HG03342 (cell line): Measurements from ENCODE around the gene TAP1.
A peak's percentile ranks its signal among the peaks of the same experiment; 100 is the strongest.

Source experiments
- ATAC-seq: cut with Tn5 transposase; IDR thresholded peaks from one replicate; pipeline ENCODE4 v1.9.1; 2021; ENCODE audit warnings: mild to moderate bottlenecking, moderate library complexity; ENCODE audit not compliant: unreplicated experiment

TAP1 gene

DNA sequence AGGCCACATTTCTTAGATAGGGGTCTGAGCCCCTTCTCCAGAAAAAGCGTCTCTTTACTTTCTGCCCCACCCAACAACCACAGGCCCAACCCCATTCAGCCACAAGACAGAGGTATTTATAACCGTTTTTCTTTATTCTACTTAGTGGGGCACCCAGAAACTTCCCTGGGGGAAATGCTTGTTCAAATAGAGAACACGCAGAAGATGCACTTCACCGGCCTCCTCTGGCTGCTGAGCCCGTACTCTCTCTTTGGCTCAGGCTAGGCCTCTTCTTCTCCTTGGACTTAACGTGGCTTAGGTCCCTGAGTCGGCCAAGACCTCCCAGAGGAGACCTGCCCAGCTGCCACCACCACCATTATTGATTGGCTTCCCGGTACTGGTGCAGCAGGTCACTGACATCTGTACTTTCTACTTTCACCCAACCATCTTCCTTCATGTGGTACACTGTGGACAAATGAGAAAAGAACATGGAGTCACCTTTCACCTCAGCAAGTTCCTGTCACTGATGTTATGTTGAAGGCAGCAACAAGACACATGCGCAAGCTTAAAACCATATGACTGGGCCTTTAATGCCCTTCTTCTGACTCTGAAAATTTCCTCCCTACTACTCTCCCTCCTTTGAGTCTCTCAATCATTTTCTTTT is 12.8 kb downstream of the TAP1 start:
- ATAC-seq = no peak

DNA sequence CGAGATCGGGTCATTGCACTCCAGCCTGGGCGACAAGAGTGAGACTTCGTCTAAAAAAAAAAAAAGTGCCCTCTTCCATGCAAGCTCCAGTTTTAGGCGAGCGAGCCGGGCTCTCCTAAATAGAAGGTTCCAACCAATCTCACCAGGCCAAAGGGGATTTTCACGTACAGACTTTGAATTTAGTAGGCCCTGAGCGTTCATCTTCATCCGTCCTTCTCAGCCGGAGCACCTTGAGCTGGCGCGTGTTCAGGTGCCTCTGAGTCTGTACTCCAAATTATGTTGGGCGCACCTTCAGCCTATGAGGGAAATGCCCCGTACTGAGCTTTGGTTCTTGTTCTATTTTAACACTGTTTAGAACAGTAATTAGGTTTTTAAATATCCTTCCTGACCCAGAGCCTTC is 14.1 kb downstream of the TAP1 start:
- ATAC-seq = no peak

DNA sequence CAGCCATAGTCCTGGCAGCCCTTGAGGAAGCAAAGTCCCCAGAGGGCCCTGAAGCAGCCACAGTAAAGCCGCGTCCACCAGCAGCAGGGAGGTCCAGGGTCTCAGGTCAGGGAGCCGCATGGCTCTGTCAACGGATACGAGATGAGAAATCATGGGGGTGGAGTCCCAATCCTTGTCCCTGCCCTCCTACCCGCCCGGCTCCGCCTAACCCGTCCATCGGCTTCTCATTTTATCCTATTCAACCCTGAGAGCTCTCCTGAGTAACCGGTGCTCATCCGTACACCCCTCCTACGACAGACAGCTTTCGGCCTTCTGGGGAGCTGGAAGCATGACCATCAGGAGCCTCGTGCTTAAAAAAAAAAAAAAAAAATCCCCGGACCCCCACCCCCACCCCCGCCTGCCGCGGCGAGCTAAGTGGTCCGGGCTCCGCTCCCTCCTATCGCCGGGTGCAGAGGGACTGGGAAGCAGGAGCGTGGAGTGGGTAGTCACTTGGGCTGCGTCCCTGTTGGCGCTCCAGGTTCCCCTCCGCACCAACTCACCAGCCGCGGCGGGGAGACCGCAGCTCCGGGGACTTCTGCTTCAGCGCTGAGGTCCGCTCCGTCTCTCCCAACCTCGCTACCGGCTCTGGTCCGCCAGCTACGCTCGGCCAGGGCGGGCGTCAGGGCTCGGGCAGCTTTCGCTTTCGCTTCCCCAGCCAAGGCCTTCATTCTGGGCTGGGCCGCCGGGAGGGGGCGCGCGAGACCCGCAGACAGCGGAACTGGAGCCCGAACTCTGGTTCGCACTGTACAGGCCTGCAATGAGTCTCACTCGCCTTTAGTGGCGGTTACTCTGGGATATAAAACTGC is 15.2 kb downstream of the TAP1 start, which contains the start of gene TAP2:
Gene TAP2 (minus strand): TSS at position 626 of the 845 bp plus-strand sequence. CDS start 506 bp downstream, at position 120.
- peak; percentile 73 for ATAC-seq

DNA sequence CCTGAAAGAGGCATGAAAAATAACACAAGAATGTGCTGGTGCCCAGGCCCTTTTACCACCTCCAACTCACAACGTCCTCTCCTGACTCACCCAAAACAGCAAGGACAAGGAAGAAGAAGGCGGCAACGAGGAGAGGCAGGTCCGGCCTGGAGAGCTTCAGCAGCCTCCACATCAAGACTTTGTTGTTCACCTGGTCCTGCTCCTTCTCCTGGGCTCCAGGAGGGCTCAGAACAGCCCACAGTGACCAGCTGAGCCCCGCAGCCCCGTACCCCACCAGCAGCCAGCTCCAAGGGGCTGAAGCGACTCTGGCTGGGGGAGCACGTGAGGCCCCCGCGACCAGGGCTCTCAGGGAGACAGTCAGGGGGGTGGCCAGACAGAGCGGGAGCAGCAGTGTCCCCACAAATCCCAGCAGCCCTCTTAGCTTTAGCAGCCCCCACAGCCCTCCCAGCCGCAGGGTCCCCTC is 15.8 kb downstream of the TAP1 start:
- ATAC-seq = no peak

DNA sequence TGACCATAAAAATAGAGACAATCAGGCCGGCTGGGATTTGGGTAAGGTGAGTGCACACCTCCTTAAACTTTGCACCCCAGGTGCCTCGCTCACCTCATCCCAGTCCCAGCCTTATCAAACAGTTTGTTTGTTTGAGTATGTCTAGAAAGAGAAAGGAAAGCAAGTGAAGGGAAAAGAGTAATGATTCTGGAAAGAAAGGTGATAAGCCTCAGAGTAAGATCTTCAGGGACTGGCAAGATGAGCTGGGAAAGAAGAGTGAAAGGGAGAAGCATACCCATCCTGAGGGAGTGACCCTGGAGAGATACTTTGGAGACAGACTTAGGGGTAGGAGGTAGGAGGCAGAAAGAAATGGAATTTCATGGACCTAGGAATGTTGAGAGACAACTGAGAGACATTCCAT is 16.6 kb downstream of the TAP1 start:
- ATAC-seq = no peak

DNA sequence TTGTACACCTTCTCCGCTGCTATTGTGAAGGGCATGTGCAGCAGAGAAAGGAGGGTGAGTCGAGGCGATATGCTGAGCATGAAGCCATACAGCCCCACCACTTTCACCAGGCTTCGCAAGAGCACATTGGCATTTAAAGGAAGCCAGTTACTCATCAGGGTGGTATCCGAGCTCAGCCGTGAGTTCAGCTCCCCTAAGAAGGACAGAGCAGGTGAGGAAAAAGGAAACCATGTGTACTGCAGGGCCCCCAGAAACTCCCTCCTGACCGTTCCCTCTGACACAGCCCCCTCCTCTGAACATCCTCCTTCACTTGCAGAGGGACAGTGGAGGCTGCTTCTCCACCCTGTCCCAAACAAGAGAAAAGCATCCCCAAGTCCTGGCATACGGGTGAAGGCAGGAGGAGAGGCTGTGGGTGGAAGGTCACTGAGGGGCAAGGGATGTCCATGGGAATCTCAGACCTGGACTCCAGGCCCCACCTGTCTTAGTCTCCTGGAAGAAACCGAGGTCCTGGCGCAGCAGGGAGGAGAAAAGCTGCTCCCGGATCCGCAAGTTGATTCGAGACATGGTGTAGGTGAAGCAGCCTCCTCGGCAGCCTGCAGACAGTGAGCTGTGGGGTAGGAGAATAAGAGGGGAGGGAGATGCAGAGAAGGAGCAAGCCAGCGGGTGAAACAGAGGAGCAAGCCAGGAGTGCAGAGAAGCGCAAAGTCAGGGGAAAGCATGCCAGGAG is 18.2 kb downstream of the TAP1 start:
- no peak for ATAC-seq

DNA sequence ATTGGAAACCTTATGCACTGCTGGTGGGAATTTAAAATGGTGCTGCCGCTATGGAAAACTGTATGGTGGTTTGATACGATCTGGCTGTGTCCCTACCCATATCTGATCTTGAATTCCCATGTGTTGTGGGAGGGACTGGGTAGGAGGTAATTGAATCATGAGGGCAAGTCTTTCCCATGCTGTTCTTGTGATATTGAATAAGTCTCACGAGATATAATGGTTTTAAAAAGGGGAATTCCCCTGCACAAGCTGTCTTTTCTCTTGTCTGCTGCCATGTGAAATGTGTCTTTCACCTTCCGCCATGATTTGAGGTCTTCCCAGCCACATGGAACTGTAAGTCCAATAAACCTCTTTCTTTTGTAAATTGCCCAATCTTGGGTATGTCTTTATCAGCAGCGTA is 19.8 kb downstream of the TAP1 start:
- ATAC-seq = no peak

DNA sequence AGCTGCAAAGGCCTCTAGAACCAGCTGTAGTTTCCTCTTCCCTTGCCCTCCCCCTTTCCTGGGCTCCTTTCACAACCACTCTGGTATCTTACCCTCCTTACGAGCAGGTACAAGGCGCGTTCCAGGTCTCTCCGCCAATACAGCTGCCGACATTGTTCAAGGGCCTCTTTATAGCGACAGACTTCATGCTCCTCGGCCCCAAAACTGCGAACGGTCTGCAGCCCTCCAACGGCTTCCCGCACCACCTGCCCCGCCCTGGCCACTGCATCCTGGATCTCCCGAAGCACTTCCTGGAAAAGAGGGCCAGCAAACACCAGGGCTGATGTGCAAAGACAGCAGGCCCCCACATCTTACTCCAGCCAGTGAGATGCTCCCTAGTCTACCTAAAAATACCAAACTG is 21.0 kb downstream of the TAP1 start:
- ATAC-seq = no peak

DNA sequence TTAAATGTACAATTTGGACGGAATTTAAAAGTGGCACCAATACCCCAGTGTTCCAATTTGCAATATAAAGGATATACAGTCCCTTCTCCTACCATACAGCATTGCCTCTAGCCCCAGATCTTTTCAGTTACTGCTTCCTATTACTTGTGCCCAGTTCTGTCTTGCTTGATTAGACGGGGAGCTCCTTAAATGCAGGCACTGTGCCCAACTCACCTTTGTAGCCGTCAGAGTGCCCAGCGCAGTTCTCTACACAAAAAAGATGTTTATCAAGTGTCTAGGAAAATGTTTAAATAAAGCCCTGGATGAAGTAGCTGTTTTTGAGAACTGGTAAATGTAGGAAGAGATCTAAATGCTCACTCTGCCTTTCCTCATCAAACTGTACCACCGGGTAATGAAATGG is 22.6 kb downstream of the TAP1 start:
- ATAC-seq = no peak

DNA sequence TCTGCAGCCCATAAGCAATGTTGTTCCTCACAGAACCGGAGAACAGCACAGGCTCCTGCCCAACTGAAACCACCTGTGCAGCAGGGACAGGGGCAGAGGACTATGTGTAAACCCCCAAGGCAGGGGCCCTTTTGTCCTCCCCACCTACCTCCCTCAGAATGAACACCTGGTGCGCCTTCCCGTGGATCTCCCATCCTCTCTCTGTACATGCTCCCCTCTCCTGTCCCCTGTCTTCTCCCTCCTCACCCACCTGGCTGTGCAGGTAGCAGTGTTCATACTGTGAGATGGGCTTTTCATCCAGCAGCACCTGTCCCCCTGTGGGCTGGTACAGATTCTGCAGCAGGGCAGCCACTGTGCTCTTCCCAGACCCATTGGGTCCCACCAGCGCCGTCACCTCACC is 23.5 kb downstream of the TAP1 start:
- no peak for ATAC-seq

DNA sequence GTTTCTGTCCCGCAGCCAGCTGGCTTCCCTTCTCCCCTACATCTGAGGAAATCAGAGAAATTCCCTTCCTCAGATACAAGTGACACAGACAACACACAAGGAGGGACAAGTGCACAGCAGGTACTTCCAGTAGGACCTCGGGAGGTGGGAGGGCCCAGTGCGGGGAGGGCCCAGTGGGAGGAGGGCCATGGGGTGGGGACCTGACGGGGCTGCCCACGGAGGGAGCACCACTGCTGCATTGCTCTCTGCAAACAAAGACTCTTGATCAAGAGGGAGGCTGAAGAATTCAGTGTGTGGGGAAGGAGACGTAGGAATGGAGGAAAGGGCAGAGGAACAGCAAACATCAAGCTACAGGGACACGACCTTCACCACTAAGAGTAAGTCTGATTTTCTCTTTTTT is 24.0 kb downstream of the TAP1 start:
- no peak for ATAC-seq

DNA sequence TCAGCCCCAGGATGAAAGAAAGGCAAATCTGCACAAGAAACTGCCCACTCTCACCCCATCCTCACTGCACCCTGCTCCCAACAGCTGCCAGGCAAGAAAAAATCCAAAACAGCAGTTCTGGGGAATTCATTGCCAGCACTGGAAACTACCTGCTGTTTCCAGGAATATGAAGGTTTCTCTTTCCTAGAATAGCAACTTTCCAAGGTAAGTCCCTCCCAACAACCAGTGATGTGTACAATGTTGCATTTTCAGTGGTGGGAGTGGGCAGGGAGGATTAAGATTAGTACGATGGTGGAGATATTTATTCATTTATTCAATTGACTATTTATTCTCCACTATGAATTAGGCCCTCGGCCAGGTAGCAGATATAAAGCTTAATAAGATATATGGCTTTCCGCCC is 26.5 kb downstream of the TAP1 start:
- ATAC-seq = no peak

DNA sequence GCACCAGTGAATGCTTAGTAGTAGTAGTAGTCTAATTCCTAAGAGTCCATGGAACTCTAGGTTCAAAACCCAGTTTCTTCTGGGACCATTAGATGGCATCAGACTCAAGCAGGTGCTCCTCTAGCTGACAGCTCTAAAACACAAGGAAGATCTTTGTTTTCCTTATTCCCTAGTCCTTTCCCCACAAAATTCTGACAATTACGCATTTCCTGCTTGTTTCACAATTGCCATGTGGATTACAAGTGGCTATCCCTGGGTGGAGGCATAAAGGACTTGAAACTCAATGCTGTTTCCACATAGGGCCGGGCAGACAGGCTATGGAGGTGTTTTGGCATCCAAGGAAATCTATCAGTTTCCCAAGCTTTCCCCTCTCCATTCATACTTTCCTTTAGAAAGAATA is 27.5 kb downstream of the TAP1 start:
- ATAC-seq = no peak

DNA sequence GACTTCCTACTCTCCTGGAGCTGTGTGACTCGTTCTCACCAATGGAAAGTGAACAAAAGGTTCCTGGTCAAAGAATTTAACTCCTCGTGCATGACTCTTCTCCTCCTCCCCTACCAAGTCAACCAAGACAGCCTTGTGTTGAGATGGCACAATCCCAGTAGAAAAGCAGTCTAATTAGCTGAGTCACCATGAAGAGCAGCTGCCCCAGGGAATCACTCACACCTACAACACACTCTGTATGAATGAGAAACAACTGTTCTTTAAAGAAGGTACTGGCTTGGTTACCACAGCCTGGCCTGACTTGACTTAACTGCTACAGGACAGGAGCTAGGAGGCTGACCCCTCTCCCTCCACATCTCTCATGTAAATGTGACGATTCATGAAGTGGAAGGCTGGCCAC is 33.8 kb downstream of the TAP1 start:
- no peak for ATAC-seq

DNA sequence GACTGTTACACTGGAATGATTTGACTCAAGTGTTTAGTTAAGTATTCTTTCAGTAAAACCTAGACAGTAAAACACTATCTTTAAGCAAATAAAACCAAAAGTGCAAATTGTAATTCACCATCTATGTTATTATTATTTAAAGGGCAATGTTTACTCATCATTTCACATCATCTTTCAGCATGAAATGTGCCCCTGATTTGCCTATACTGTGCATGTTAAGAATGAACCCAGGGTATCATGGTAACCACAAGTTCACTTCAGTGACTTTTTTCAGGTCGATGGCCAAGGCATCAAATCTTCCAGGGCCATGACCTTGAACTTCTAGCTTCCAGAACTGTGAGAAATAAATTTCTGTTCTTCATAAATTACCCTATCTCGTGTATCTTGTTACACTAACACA is 34.6 kb downstream of the TAP1 start:
- no peak for ATAC-seq

DNA sequence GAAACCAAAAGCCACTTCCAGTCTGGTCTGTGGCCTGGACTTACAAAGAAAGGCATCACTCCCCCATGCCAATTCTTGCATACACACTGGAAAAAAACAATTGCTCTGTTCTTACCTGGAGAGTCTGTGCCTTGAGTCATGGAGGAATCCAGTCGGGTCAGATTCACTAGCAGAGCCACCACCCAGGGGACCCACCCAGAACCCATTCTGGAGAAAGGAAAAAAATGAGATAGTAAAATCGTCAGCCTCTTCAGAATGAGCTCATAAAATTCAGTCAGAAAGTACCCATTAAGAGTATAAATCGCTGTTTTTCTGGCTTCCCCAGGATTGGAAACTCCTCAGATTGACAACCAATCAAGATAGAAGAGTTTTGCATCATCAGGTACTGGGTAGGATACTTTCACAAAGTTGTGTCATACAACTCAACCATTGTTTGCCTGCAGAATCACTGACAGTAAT is 36.7 kb downstream of the TAP1 start, which contains the start of gene HLA-DOB:
Gene HLA-DOB (minus strand): TSS at position 257 of the 459 bp plus-strand sequence. CDS start 51 bp downstream, at position 206.
- ATAC-seq = peak; percentile 59

DNA sequence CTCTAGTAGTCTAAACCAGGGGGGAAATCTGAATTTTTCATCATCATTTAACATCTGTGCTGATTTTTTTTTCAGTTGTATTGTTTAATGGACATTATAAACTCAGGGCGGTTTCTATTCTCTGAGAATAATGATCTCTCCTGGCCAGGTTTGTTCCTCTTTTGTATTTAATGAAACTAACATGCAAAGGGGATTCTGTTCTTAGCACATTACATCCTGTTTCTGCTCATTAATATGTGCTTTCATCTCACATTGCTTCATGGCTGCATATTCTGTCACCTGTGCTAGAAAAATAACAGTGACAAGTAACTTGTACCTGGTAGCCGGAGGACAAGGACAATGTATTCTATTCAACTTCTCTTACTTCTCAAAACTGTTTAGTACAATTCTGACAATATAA is 37.5 kb downstream of the TAP1 start:
- ATAC-seq = no peak

DNA sequence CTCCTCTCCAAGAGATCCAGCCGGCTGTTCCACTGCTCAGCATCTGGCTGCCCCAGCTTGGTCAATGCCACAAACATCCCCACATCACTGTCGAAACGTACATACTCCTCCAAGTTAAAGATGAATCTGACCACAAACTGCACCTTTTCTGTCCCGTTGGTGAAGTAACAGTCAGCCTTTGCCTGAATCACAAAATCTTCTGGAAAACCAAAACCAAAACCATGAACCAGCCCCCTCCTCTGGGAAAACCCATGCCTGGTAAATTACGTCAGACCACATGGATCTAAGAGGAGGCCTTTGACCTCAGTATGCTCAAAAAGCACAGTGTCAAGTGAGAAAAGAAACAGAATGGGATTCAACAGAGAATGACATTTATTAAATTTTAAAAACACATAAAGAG is 38.4 kb downstream of the TAP1 start:
- no peak for ATAC-seq

DNA sequence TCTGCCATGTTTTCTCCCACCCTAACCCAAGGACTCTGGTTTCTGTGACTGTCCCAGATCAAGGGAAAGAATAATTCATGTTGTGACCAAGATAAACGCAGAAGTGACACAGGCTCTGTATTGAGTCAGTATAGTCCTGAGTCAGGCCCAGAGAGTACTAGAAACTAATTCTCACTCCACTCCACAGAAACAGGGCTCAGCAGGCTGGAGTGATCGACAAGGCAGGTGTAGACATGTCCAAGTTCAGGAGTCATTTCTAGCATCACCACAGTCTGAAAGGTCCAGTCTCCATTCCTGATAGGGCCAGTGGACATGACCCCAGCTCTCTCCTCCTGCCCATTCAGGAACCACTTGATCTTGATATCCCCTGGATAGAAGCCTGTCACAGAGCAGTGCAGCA is 39.4 kb downstream of the TAP1 start:
- no peak for ATAC-seq

DNA sequence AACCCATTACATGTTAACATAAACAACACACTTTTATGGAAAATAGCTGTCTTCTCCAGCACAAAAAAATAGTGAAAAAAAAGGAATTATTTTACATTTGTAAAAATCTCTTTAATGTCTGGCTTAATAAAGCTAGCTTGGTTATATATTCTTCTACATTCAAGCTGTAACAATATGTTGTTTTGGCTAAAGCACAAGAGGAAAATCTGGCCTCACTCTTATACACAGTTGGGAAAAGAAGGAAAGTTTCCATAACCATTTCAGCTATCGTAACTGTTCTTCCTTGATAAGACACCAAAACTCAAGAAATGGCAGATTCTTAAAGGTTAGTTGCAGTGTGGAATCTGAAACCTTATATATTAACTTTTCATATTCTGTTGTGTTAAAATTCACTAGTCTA is 44.3 kb downstream of the TAP1 start:
- ATAC-seq = no peak

DNA sequence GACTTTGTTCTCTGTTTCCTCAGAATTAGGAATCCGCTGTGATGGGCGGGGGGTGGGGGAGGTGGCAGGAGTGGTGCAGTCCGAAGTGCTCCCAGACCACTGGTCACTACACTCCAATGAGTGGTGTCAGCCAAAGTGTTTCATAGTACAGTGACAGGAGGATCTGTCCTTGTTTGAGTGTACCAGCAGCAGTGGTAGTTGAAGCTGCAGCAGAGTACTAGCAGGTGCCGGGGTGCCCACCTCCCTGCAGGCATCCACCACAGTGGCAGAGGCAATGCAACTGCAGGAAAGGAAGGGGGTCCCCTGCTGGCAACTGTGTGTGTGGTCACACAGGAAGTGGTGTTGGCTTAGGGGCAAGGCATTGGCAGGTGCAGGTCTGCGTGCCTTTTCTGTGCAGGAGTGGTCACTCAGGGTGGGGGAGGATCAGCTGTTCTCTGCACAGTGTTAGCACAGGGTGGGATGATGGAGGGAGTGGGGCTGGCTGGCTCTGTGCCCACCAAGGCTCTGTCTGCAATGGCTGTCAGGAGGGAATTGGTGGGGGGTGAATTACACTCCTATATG is 46.4 kb downstream of the TAP1 start:
- ATAC-seq = no peak
